ENCODE results near the gene HELB. TPM values are rescaled to one million over a fixed set of nuclear protein-coding genes. Genes with fewer than 3 reads are reported as not detected.

HELB gene
- total RNA-seq, 1 experiment from 2014 or later = 9.3 TPM

- Histone ChIP-seq H3K4me3 (replicated peaks in 1 of 2; ENCODE audit: low read depth in 1 of 2, low read length in 2 of 2) (no peak overlapping the region), H3K4me2 (ENCODE audit: low read length) (no peak overlapping the region), H3K36me3 (ENCODE audit: control insufficient read depth in 1 of 2, insufficient read depth in 2 of 2, low read length in 2 of 2) (no peaks in the 10 kb centered on the region), H2AFZ (ENCODE audit: low read depth, low read length, poor library complexity, severe bottlenecking) (no peak overlapping the region), H3K27ac (ENCODE audit: low read depth, low read length) (no peak overlapping the region), H3K9me2 (ENCODE audit: insufficient read depth) (no peaks in the 10 kb centered on the region), H3K4me1 (ENCODE audit: control insufficient read depth in 1 of 2, insufficient read depth in 2 of 2, low read length in 2 of 2) (no peaks in the 10 kb centered on the region), H3K27me3 (ENCODE audit: insufficient read depth, low read length) (no peaks in the 10 kb centered on the region), H3K9ac (ENCODE audit: low read length) (no peak overlapping the region), H3K79me2 (ENCODE audit: insufficient read depth, low read length) (no peaks in the 10 kb centered on the region), H4K20me1 (ENCODE audit: insufficient read depth) (no peaks in the 10 kb centered on the region), H3K9me3 (ENCODE audit: control insufficient read depth in 1 of 2, insufficient read depth in 1 of 2, low read depth in 1 of 2, low read length in 2 of 2) (no peaks in the 10 kb centered on the region)
- CTCF ChIA-PET = no interaction called here
- no peak for ATAC-seq
- intact Hi-C loops (cut with micrococcal nuclease) = no loop called here
- DNase-seq (ENCODE audit: low read depth, low spot score) = no peak
- BruUV-seq (replicated peaks) = no TSS peak
- RAD21 ChIA-PET (ENCODE audit: low non-redundant PET in 1 of 2, low total read pairs in 2 of 2, uncharacterized antibody in 2 of 2, unreplicated experiment in 2 of 2) = no interaction called here
- TF ChIP-seq EGR1 (IDR thresholded peaks at IDR 0.05; ENCODE audit: low read depth) = no peak
- TF ChIP-seq RAD21 (IDR thresholded peaks at IDR 0.05; ENCODE audit: low read depth) = no peak
- TF ChIP-seq EZH2 (IDR thresholded peaks at IDR 0.05) = no peak
- POLR2A ChIA-PET = no interaction called here
These were observed 33.7 kb upstream of the HELB start for GRCh38 chr12:66268562-66268961.

GRCh38 chr12:66269142-66269541 is 33.2 kb upstream of the HELB start:
- no peaks in the 10 kb centered on the region for H3K9me3 ChIP-seq (ENCODE audit: control insufficient read depth in 1 of 2, insufficient read depth in 1 of 2, low read depth in 1 of 2, low read length in 2 of 2)

More at GRCh38 chr12:66269142-66269541, 33.2 kb upstream of the HELB start:
- Histone ChIP-seq H3K4me1 (ENCODE audit: control insufficient read depth in 1 of 2, insufficient read depth in 2 of 2, low read length in 2 of 2) (no peaks in the 10 kb centered on the region), H3K9me2 (ENCODE audit: insufficient read depth) (no peaks in the 10 kb centered on the region), H2AFZ (ENCODE audit: low read depth, low read length, poor library complexity, severe bottlenecking) (no peak overlapping the region), H3K9ac (ENCODE audit: low read length) (no peak overlapping the region), H4K20me1 (ENCODE audit: insufficient read depth) (no peaks in the 10 kb centered on the region), H3K27ac (ENCODE audit: low read depth, low read length) (no peak overlapping the region), H3K27me3 (ENCODE audit: insufficient read depth, low read length) (no peaks in the 10 kb centered on the region), H3K36me3 (ENCODE audit: control insufficient read depth in 1 of 2, insufficient read depth in 2 of 2, low read length in 2 of 2) (no peaks in the 10 kb centered on the region), H3K4me3 (replicated peaks in 1 of 2; ENCODE audit: low read depth in 1 of 2, low read length in 2 of 2) (no peak overlapping the region), H3K4me2 (ENCODE audit: low read length) (no peak overlapping the region), H3K79me2 (ENCODE audit: insufficient read depth, low read length) (no peaks in the 10 kb centered on the region)
- CTCF ChIA-PET = interaction anchor here (0.9 to 2.1 kb wide), 10 partner anchors 10 to 162 kb away, joined by 3 to 16 read pairs (median 6); partner anchors contain the start of gene TMBIM4
- BruUV-seq (replicated peaks) = no TSS peak
- TF ChIP-seq EZH2 (IDR thresholded peaks at IDR 0.05) (no peak), CEBPB (IDR thresholded peaks at IDR 0.05; ENCODE audit: low read depth) (no peak), ZBTB33 (IDR thresholded peaks at IDR 0.05; ENCODE audit: extremely low read depth, insufficient replicate concordance, low read length) (no peak), POLR2A (IDR thresholded peaks at IDR 0.05; ENCODE audit: borderline replicate concordance, extremely low read depth, insufficient read depth, insufficient read length) (no peak), MAX (IDR thresholded peaks at IDR 0.05) (no peak), SP1 (IDR thresholded peaks at IDR 0.05; ENCODE audit: low read depth) (no peak), EGR1 (IDR thresholded peaks at IDR 0.05; ENCODE audit: low read depth) (no peak), ATF3 (IDR thresholded peaks at IDR 0.05) (no peak), SIN3A (IDR thresholded peaks at IDR 0.05; ENCODE audit: low read depth) (no peak)
- ATAC-seq (no peak), DNase-seq (ENCODE audit: low read depth, low spot score) (no peak)
- intact Hi-C loops (cut with micrococcal nuclease) = no loop called here
- POLR2A ChIA-PET = no interaction called here
- RAD21 ChIA-PET (ENCODE audit: low non-redundant PET in 1 of 2, low total read pairs in 2 of 2, uncharacterized antibody in 2 of 2, unreplicated experiment in 2 of 2) = interaction anchor here in 1 of 2 experiments (0.7 kb wide), 1 partner anchor 33 kb away, joined by 3 read pairs; the partner anchor contains the start of gene HELB

Measured in HCT116 (cell line).